IPS-20b (cell line): ENCODE data around the gene TSFM.

Source experiments
- H3K27ac ChIP-seq: one replicate; pipeline ENCODE4 v1.5.1; 2013; ENCODE audit warnings: low read length
- H3K27me3 ChIP-seq: 2 replicates; pipeline ENCODE4 v1.6.1; 2013; ENCODE audit warnings: mild to moderate bottlenecking, low read length, inconsistent platforms; ENCODE audit not compliant: insufficient read depth
- H3K36me3 ChIP-seq: 2 replicates; pipeline ENCODE4 v1.6.1; 2013; ENCODE audit warnings: low read depth, mild to moderate bottlenecking, inconsistent platforms, low read length, moderate library complexity; ENCODE audit not compliant: insufficient read depth
- H3K4me1 ChIP-seq: 2 replicates; pipeline ENCODE4 v1.6.1; 2013; ENCODE audit warnings: mild to moderate bottlenecking, control low read depth, inconsistent platforms, low read length, moderate library complexity; ENCODE audit not compliant: insufficient read depth
- H3K4me3 ChIP-seq: 2 replicates; pipeline ENCODE4 v1.5.1; 2013; ENCODE audit warnings: mild to moderate bottlenecking, low read length, inconsistent platforms
- H3K9ac ChIP-seq: 2 replicates; pipeline ENCODE4 v1.6.1; 2013; ENCODE audit warnings: low read depth, mild to moderate bottlenecking, inconsistent platforms, low read length, moderate library complexity
- H3K9me3 ChIP-seq: 2 replicates; pipeline ENCODE4 v1.6.1; 2013; ENCODE audit warnings: mild to moderate bottlenecking, low read depth, low read length, inconsistent platforms; ENCODE audit not compliant: insufficient read depth

TSFM gene

GRCh38 chr12:57834086-57834876 is 51.7 kb downstream of the TSFM start:
- Histone ChIP-seq H3K9me3 (no peaks in the 10 kb centered on the region), H3K9ac (no peak overlapping the region), H3K4me1 (peaks cover 37% of the 10 kb centered on the region), H3K27me3 (no peaks in the 10 kb centered on the region), H3K4me3 (no peak overlapping the region), H3K27ac (no peak overlapping the region), H3K36me3 (peaks cover 5% of the 10 kb centered on the region)

GRCh38 chr12:57835366-57836288 is 53.0 kb downstream of the TSFM start:
- Histone ChIP-seq H3K4me1 (peaks cover 45% of the 10 kb centered on the region), H3K9me3 (no peaks in the 10 kb centered on the region), H3K4me3 (no peak overlapping the region), H3K9ac (peak overlapping the region; percentile 11; the same call in 1 of the 2 replicates), H3K27ac (peak overlapping the region; percentile 53), H3K27me3 (no peaks in the 10 kb centered on the region), H3K36me3 (no peaks in the 10 kb centered on the region)

- Histone ChIP-seq H3K4me3 (peak overlapping the region; percentile 50; the same call in 1 of the 2 replicates), H3K27me3 (no peaks in the 10 kb centered on the region), H3K27ac (peak overlapping the region; percentile 53), H3K4me1 (peaks cover 55% of the 10 kb centered on the region), H3K9ac (peak overlapping the region; percentile 71), H3K9me3 (no peaks in the 10 kb centered on the region), H3K36me3 (no peaks in the 10 kb centered on the region)
Observed at GRCh38 chr12:57836442-57837375, 54.1 kb downstream of the TSFM start.

GRCh38 chr12:57837864-57838562 is 55.4 kb downstream of the TSFM start:
- H3K4me1 ChIP-seq = peaks cover 66% of the 10 kb centered on the region
- H3K4me3 ChIP-seq = peak overlapping the region; percentile 2; the same call in 1 of the 2 replicates
- H3K36me3 ChIP-seq = no peaks in the 10 kb centered on the region
- peak overlapping the region; percentile 10; the same call in 1 of the 2 replicates for H3K9ac ChIP-seq
- no peaks in the 10 kb centered on the region for H3K9me3 ChIP-seq
- no peak overlapping the region for H3K27ac ChIP-seq
- no peaks in the 10 kb centered on the region for H3K27me3 ChIP-seq

- Histone ChIP-seq H3K4me3 (no peak overlapping the region), H3K27ac (no peak overlapping the region), H3K9ac (no peak overlapping the region), H3K36me3 (no peaks in the 10 kb centered on the region), H3K27me3 (no peaks in the 10 kb centered on the region), H3K4me1 (peaks cover 67% of the 10 kb centered on the region), H3K9me3 (no peaks in the 10 kb centered on the region)
Observed at GRCh38 chr12:57838594-57839302, 56.2 kb downstream of the TSFM start.

- Histone ChIP-seq H3K4me1 (peaks cover 73% of the 10 kb centered on the region), H3K9ac (no peak overlapping the region; the same call in 1 of the 2 replicates), H3K4me3 (no peak overlapping the region), H3K27me3 (no peaks in the 10 kb centered on the region), H3K36me3 (no peaks in the 10 kb centered on the region), H3K27ac (no peak overlapping the region), H3K9me3 (no peaks in the 10 kb centered on the region)
Observed at GRCh38 chr12:57839996-57840395, 57.4 kb downstream of the TSFM start.

- H3K36me3 ChIP-seq = no peaks in the 10 kb centered on the region
- peaks cover 72% of the 10 kb centered on the region for H3K4me1 ChIP-seq
- H3K9me3 ChIP-seq = no peaks in the 10 kb centered on the region
- H3K27ac ChIP-seq = no peak overlapping the region
- H3K4me3 ChIP-seq = peak overlapping the region; percentile 7; the same call in 1 of the 2 replicates
- H3K9ac ChIP-seq = peak overlapping the region; percentile 34; the same call in 1 of the 2 replicates
- H3K27me3 ChIP-seq = no peaks in the 10 kb centered on the region
Observed at GRCh38 chr12:57840726-57841125, 58.1 kb downstream of the TSFM start.

- H3K4me1 ChIP-seq = peaks cover 65% of the 10 kb centered on the region
Observed at GRCh38 chr12:57841445-57841844, 58.9 kb downstream of the TSFM start.

GRCh38 chr12:57842342-57843294 is 60.0 kb downstream of the TSFM start:
- Histone ChIP-seq H3K4me1 (peaks cover 54% of the 10 kb centered on the region), H3K27ac (peak overlapping the region; percentile 57)

More at GRCh38 chr12:57841445-57841844, 58.9 kb downstream of the TSFM start:
- Histone ChIP-seq H3K9me3 (no peaks in the 10 kb centered on the region), H3K36me3 (no peaks in the 10 kb centered on the region), H3K27ac (no peak overlapping the region), H3K4me3 (no peak overlapping the region), H3K9ac (peak overlapping the region; percentile 34; the same call in 1 of the 2 replicates), H3K27me3 (no peaks in the 10 kb centered on the region)

More at GRCh38 chr12:57842342-57843294, 60.0 kb downstream of the TSFM start:
- Histone ChIP-seq H3K9me3 (no peaks in the 10 kb centered on the region), H3K4me3 (peak overlapping the region; percentile 58), H3K27me3 (no peaks in the 10 kb centered on the region), H3K36me3 (no peaks in the 10 kb centered on the region), H3K9ac (peak overlapping the region; percentile 62; the same call in 1 of the 2 replicates)
